ENCODE data around the gene RCCD1. TPM values are rescaled to one million over a fixed set of nuclear protein-coding genes. Genes with fewer than 3 reads are reported as not detected.

Gene RCCD1
- total and polyA plus RNA-seq, 9 of the 15 experiments (the other 6 are each of a cell fraction or from before 2014, with no cell fraction given): 11.1 to 51.4 (median 24.7) TPM

- TF ChIP-seq NKRF (IDR thresholded peaks at IDR 0.05; ENCODE audit: borderline replicate concordance): peak; percentile 79
- TF ChIP-seq THRB (CRISPR knock-in tag; conservative IDR thresholded peaks at IDR 0.05): peak; percentile 82; the same call in 1 of the 2 replicates
- peak; percentile 47; the same call in 1 of the 2 replicates for TF ChIP-seq JUN (IDR thresholded peaks at IDR 0.05; ENCODE audit: borderline replicate concordance, low read depth, low read length)
- no peak for TF ChIP-seq JUN (CRISPR knock-in tag; IDR thresholded peaks at IDR 0.05; ENCODE audit: borderline replicate concordance)
- peak; percentile 96 for TF ChIP-seq CTCFL (IDR thresholded peaks at IDR 0.05; ENCODE audit: borderline replicate concordance, insufficient read depth, low read depth, low read length, poor library complexity, severe bottlenecking)
- TF ChIP-seq RREB1 (CRISPR knock-in tag; IDR thresholded peaks at IDR 0.05): peak; percentile 38; the same call in 1 of the 2 replicates
- TF ChIP-seq GATAD2A (IDR thresholded peaks at IDR 0.05): peak; percentile 88
- TF ChIP-seq ZC3H4 (CRISPR knock-in tag; IDR thresholded peaks at IDR 0.05; ENCODE audit: borderline replicate concordance): 0 out of 2 replicates have a peak, but pooled peaks have one; percentile 71
- 0 out of 2 replicates have a peak, but pooled peaks have one; percentile 15 for TF ChIP-seq DEAF1 (CRISPR knock-in tag; IDR thresholded peaks at IDR 0.05)
- TF ChIP-seq DPF2 (IDR thresholded peaks at IDR 0.05): no peak; the same call in 1 of the 2 replicates
- TF ChIP-seq ZNF121 (CRISPR knock-in tag; conservative IDR thresholded peaks at IDR 0.05): no peak
- peak; percentile 46; the same call in 1 of the 2 replicates for TF ChIP-seq ATF7 (IDR thresholded peaks at IDR 0.05)
- TF ChIP-seq PHF8 (IDR thresholded peaks at IDR 0.05; ENCODE audit: borderline replicate concordance, low read length): peak; percentile 86; the same call in 1 of the 2 replicates
Measured at GRCh38 chr15:90931828-90932659, 22.6 kb upstream of the RCCD1 start, which contains the start of gene HDDC3 (continued).

Measured in K562 (cell line).